A172 (cell line): ENCODE results near the gene OPTC. TPM values are rescaled to one million over a fixed set of nuclear protein-coding genes. Genes with fewer than 3 reads are reported as not detected.

Source experiments
- DNase-seq: peaks from one replicate; pipeline ENCODE4 v3.0.0-alpha.2; 2015; ENCODE audit warnings: low spot score
- total RNA-seq: library from RNA; depleted of rRNA; stranded (reverse); fragments of >200 nt; shearing (Covaris generic); gene quantifications from 2 replicates; pipeline ENCODE4 v1.2.3, GENCODE V29; 2014

The OPTC gene
- total RNA-seq, 1 experiment from 2014 or later: not detected

- DNase-seq: no peak
Observed at GRCh38 chr1:203536575-203536974, 42.6 kb downstream of the OPTC start.

GRCh38 chr1:203536980-203537455 is 43.1 kb downstream of the OPTC start:
- DNase-seq: peak; percentile 63

GRCh38 chr1:203537806-203538464 is 44.0 kb downstream of the OPTC start:
- no peak for DNase-seq

- no peak for DNase-seq
Observed at GRCh38 chr1:203538726-203539125, 44.8 kb downstream of the OPTC start.

GRCh38 chr1:203539831-203540546 is 46.0 kb downstream of the OPTC start:
- no peak for DNase-seq

GRCh38 chr1:203544485-203544884 is 50.5 kb downstream of the OPTC start:
- DNase-seq: no peak

GRCh38 chr1:203544978-203545816 is 51.2 kb downstream of the OPTC start:
- no peak for DNase-seq

- no peak for DNase-seq
Observed at GRCh38 chr1:203546274-203546673, 52.3 kb downstream of the OPTC start.

- no peak for DNase-seq
Observed at GRCh38 chr1:203547147-203547546, 53.2 kb downstream of the OPTC start.

- no peak for DNase-seq
Observed at GRCh38 chr1:203547771-203548421, 53.9 kb downstream of the OPTC start.

GRCh38 chr1:203548892-203549291 is 54.9 kb downstream of the OPTC start:
- DNase-seq: no peak

- no peak for DNase-seq
Observed at GRCh38 chr1:203549309-203549708, 55.4 kb downstream of the OPTC start.

GRCh38 chr1:203550846-203551245 is 56.9 kb downstream of the OPTC start:
- no peak for DNase-seq

- DNase-seq: peak; percentile 84
Observed at GRCh38 chr1:203551550-203551949, 57.6 kb downstream of the OPTC start.

- DNase-seq: no peak
Observed at GRCh38 chr1:203553496-203553895, 59.5 kb downstream of the OPTC start.

GRCh38 chr1:203554071-203554470 is 60.1 kb downstream of the OPTC start:
- DNase-seq: no peak

GRCh38 chr1:203555076-203555475 is 61.1 kb downstream of the OPTC start:
- no peak for DNase-seq

GRCh38 chr1:203555511-203556046 is 61.6 kb downstream of the OPTC start:
- no peak for DNase-seq

GRCh38 chr1:203556047-203556851 is 62.3 kb downstream of the OPTC start:
- DNase-seq: peak; percentile 44

GRCh38 chr1:203557390-203557789 is 63.4 kb downstream of the OPTC start:
- DNase-seq: peak; percentile 85
